Caco-2 (cell line): ENCODE measurements around the gene MAP2K5. TPM values are rescaled to one million over a fixed set of nuclear protein-coding genes. Genes with fewer than 3 reads are reported as not detected.
"Not testable (repeated sequence)": the region's sequence is repeated elsewhere in the genome, so short reads cannot be mapped to it uniquely, and the experiment has no call there.

Experiments used
- BruUV-seq: library from RNA; stranded (reverse); fragments of 400-500 nt; replicated peaks from 2 replicates; lab custom pipeline; 2021; lab: Mats Ljungman, UMichigan
- CTCF ChIA-PET: fragments of 300-600 bp; sonication (Branson Sonifier 250); formaldehyde crosslinking; loops from one replicate; lab custom pipeline; 2022; ENCODE audit warnings: antibody characterized with exemption; lab: Charles Lee
- POLR2A ChIA-PET: fragments of 300-600 bp; sonication (Branson Sonifier 250); formaldehyde crosslinking; loops from one replicate; lab custom pipeline; 2022; ENCODE audit warnings: antibody characterized with exemption; lab: Charles Lee
- DNase-seq, 2 experiments: peaks; one replicate each; pipeline versions ENCODE4 v3.0.0 to v3.0.0-alpha.2; 2020 to 2022
- H3K27me3 ChIP-seq: replicated peaks from 2 replicates; pipeline ENCODE4 v1.6.0; 2011; ENCODE audit warnings: low read length; ENCODE audit not compliant: control insufficient read depth, insufficient read depth
- H3K36me3 ChIP-seq: 2 replicates; pipeline ENCODE4 v1.5.1; 2011; ENCODE audit warnings: low read length; ENCODE audit not compliant: control insufficient read depth, insufficient read depth
- H3K4me1 ChIP-seq: fragments of 250-450 bp; sonication (Bioruptor Pico); 2 replicates; pipeline ENCODE4 v1.5.1; 2020; ENCODE audit warnings: mild to moderate bottlenecking
- H3K4me3 ChIP-seq: 2 replicates; pipeline ENCODE4 v1.5.1; 2011; ENCODE audit warnings: low read depth, mild to moderate bottlenecking, control low read depth, low read length
- H3K9me3 ChIP-seq: fragments of 250-450 bp; sonication (Bioruptor Pico); 2 replicates; pipeline ENCODE4 v1.5.1; 2020; ENCODE audit warnings: mild to moderate bottlenecking, moderate library complexity
- H3K27ac Mint-ChIP-seq: one replicate; pipeline ENCODE4 v1.8.0; 2022; ENCODE audit warnings: mixed read lengths; ENCODE audit not compliant: unreplicated experiment
- H3K27me3 Mint-ChIP-seq: one replicate; pipeline ENCODE4 v1.8.0; 2022; ENCODE audit warnings: mixed read lengths; ENCODE audit not compliant: insufficient read depth, unreplicated experiment
- H3K36me3 Mint-ChIP-seq: one replicate; pipeline ENCODE4 v1.8.0; 2022; ENCODE audit warnings: mild to moderate bottlenecking, mixed read lengths; ENCODE audit not compliant: insufficient read depth, unreplicated experiment
- H3K4me1 Mint-ChIP-seq: one replicate; pipeline ENCODE4 v1.8.0; 2022; ENCODE audit warnings: low read depth, mixed read lengths; ENCODE audit not compliant: unreplicated experiment
- H3K4me3 Mint-ChIP-seq: one replicate; pipeline ENCODE4 v1.8.0; 2022; ENCODE audit warnings: mild to moderate bottlenecking, moderate library complexity, mixed read lengths; ENCODE audit not compliant: unreplicated experiment
- H3K9me3 Mint-ChIP-seq: one replicate; pipeline ENCODE4 v1.8.0; 2022; ENCODE audit warnings: mixed read lengths; ENCODE audit not compliant: unreplicated experiment
- CTCF ChIP-seq, 2 experiments: fragments of 200-600 bp in 1 of 2; IDR thresholded peaks; 1 replicate in 1 of 2; 2 replicates in 1 of 2; pipeline versions ENCODE4 v1.5.1 to v1.8.0; 2011 to 2022; ENCODE audit warnings: antibody characterized with exemption in 1 of 2, control low read depth in 1 of 2, inconsistent platforms in 1 of 2, low read depth in 1 of 2, low read length in 1 of 2, mild to moderate bottlenecking in 1 of 2, moderate library complexity in 1 of 2; ENCODE audit not compliant: insufficient read depth in 1 of 2, severe bottlenecking in 1 of 2, unreplicated experiment in 1 of 2
- intact Hi-C: fragments of 100-400 bp; cut with micrococcal nuclease; formaldehyde crosslinking; loops from one replicate; pipeline ENCODE4 v1.10.0; 2022; ENCODE audit not compliant: unreplicated experiment
- total RNA-seq: library from RNA; stranded (reverse); gene quantifications from 2 replicates; pipeline ENCODE4 v1.2.3, GENCODE V29; 2022

Gene MAP2K5
- total RNA-seq, 1 experiment from 2014 or later: 12.2 TPM

- H3K27me3 Mint-ChIP-seq: no peaks in the 10 kb centered on the region
- H3K9me3 Mint-ChIP-seq: no peaks in the 10 kb centered on the region
- Histone ChIP-seq H3K4me3 (no peak overlapping the region), H3K36me3 (no peaks in the 10 kb centered on the region), H3K4me1 (no peaks in the 10 kb centered on the region), H3K27me3 (no peaks in the 10 kb centered on the region), H3K9me3 (no peaks in the 10 kb centered on the region)
- ChIA-PET CTCF (no interaction called here), POLR2A (no interaction called here)
- no peak overlapping the region for H3K27ac Mint-ChIP-seq
- intact Hi-C loops: no loop called here
- H3K4me1 Mint-ChIP-seq: peaks cover 7% of the 10 kb centered on the region
- H3K36me3 Mint-ChIP-seq: no peaks in the 10 kb centered on the region
- DNase-seq: no peak
- H3K4me3 Mint-ChIP-seq: no peak overlapping the region
- TF ChIP-seq CTCF (IDR thresholded peaks at IDR 0.05; ENCODE audit: insufficient read depth in 1 of 2, low read depth in 1 of 2, low read length in 1 of 2, severe bottlenecking in 1 of 2, unreplicated experiment in 1 of 2): peak; percentile 8 to 16
- no TSS peak for BruUV-seq
These were observed 71.2 kb downstream of the MAP2K5 start for GRCh38 chr15:67613708-67614107.

GRCh38 chr15:67615131-67615534, 72.6 kb downstream of the MAP2K5 start:
- H3K27me3 ChIP-seq, H3K4me1 ChIP-seq, H3K27ac Mint-ChIP-seq, BruUV-seq, H3K4me1 Mint-ChIP-seq, DNase-seq, CTCF ChIA-PET, H3K36me3 Mint-ChIP-seq, POLR2A ChIA-PET, H3K9me3 Mint-ChIP-seq, H3K27me3 Mint-ChIP-seq, H3K4me3 ChIP-seq, intact Hi-C loops, H3K9me3 ChIP-seq, H3K36me3 ChIP-seq, H3K4me3 Mint-ChIP-seq: not testable (repeated sequence)

GRCh38 chr15:67618297-67618696, 75.8 kb downstream of the MAP2K5 start:
- Mint-ChIP-seq H3K4me1 (no peaks in the 10 kb centered on the region), H3K27ac (no peak overlapping the region), H3K4me3 (no peak overlapping the region), H3K27me3 (no peaks in the 10 kb centered on the region), H3K36me3 (no peaks in the 10 kb centered on the region), H3K9me3 (no peaks in the 10 kb centered on the region)
- no peak for DNase-seq
- H3K4me3 ChIP-seq: no peak overlapping the region
- no peaks in the 10 kb centered on the region for H3K36me3 ChIP-seq
- no TSS peak for BruUV-seq
- H3K4me1 ChIP-seq: no peaks in the 10 kb centered on the region
- ChIA-PET CTCF (no interaction called here), POLR2A (no interaction called here)
- H3K9me3 ChIP-seq: no peaks in the 10 kb centered on the region
- no peaks in the 10 kb centered on the region for H3K27me3 ChIP-seq
- TF ChIP-seq CTCF (IDR thresholded peaks at IDR 0.05; ENCODE audit: insufficient read depth in 1 of 2, low read depth in 1 of 2, low read length in 1 of 2, severe bottlenecking in 1 of 2, unreplicated experiment in 1 of 2): no peak
- intact Hi-C loops: no loop called here

GRCh38 chr15:67622110-67622509, 79.6 kb downstream of the MAP2K5 start:
- no peak for TF ChIP-seq CTCF (IDR thresholded peaks at IDR 0.05; ENCODE audit: insufficient read depth in 1 of 2, low read depth in 1 of 2, low read length in 1 of 2, severe bottlenecking in 1 of 2, unreplicated experiment in 1 of 2)
- DNase-seq: no peak
- no peaks in the 10 kb centered on the region for H3K36me3 Mint-ChIP-seq
- intact Hi-C loops: no loop called here
- H3K36me3 ChIP-seq: no peaks in the 10 kb centered on the region
- no peaks in the 10 kb centered on the region for H3K27me3 ChIP-seq
- ChIA-PET POLR2A (no interaction called here), CTCF (no interaction called here)
- H3K4me1 ChIP-seq: no peaks in the 10 kb centered on the region
- no peaks in the 10 kb centered on the region for H3K9me3 Mint-ChIP-seq
- no peaks in the 10 kb centered on the region for H3K9me3 ChIP-seq
- H3K4me3 Mint-ChIP-seq: no peak overlapping the region
- no peak overlapping the region for H3K4me3 ChIP-seq
- no peaks in the 10 kb centered on the region for H3K27me3 Mint-ChIP-seq
- BruUV-seq: no TSS peak
- H3K4me1 Mint-ChIP-seq: no peaks in the 10 kb centered on the region
- no peak overlapping the region for H3K27ac Mint-ChIP-seq
